Activated gamma-delta T cell treated with Interleukin-2 at 50 U/mL for 16 hours (primary cell): Measurements from ENCODE around the gene PLEKHH1.

Source experiments
- DNase-seq: peaks from one replicate; pipeline ENCODE4 v3.0.0-alpha.2; 2020

Gene PLEKHH1

GRCh38 chr14:67638642-67639041 lies 105.6 kb downstream of the PLEKHH1 start:
- DNase-seq = no peak
